Right lobe of liver (tissue), 4 donors: ENCODE results near the gene COQ4.

Source experiments
- CTCF ChIP-seq, 4 donors: fragments of 200-600 bp in 3 of 4; fragments of 450-650 bp in 1 of 4; IDR thresholded peaks; one replicate each; pipeline versions ENCODE4 v1.5.1 to v1.8.0; 2016 to 2022; ENCODE audit warnings: antibody characterized with exemption in 4 of 4, mild to moderate bottlenecking in 2 of 4
- POLR2A ChIP-seq: fragments of 450-650 bp; IDR thresholded peaks from one replicate; pipeline ENCODE4 v1.6.1; 2017; ENCODE audit warnings: antibody characterized with exemption, mild to moderate bottlenecking
- donor health status: DM: no; HTN: no; CAD: no.
- donor health status: DM: no; HTN: no; CAD: no.
- donor health status: DM: no; HTN: yes; CAD: no.

DNA sequence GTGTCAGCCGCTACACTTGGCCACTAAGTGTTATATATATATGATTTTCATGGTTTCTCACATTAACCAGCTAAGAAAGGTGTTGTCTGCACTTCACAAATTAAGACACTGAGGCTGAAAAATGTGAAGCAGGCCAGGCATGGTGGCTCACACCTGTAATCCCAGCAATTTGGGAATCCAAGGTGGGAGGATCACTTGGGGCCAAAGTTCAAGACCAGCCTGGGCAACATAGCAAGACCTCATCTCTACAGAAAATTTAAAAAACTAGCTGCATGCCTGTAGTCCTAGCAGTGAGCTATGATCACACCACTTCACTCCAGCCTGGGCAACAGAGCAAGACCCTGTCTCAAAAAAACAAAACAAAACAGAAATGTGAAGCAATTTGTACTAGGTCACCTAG is 1.8 kb downstream of the COQ4 start:
- TF ChIP-seq POLR2A (no peak), CTCF (IDR thresholded peaks at IDR 0.05) (no peak)
